ENCODE data around the gene RXFP3.
"Not testable (repeated sequence)": the region's sequence is repeated elsewhere in the genome, so short reads cannot be mapped to it uniquely, and the experiment has no call there.

RXFP3 gene, protein sequence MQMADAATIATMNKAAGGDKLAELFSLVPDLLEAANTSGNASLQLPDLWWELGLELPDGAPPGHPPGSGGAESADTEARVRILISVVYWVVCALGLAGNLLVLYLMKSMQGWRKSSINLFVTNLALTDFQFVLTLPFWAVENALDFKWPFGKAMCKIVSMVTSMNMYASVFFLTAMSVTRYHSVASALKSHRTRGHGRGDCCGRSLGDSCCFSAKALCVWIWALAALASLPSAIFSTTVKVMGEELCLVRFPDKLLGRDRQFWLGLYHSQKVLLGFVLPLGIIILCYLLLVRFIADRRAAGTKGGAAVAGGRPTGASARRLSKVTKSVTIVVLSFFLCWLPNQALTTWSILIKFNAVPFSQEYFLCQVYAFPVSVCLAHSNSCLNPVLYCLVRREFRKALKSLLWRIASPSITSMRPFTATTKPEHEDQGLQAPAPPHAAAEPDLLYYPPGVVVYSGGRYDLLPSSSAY

DNA sequence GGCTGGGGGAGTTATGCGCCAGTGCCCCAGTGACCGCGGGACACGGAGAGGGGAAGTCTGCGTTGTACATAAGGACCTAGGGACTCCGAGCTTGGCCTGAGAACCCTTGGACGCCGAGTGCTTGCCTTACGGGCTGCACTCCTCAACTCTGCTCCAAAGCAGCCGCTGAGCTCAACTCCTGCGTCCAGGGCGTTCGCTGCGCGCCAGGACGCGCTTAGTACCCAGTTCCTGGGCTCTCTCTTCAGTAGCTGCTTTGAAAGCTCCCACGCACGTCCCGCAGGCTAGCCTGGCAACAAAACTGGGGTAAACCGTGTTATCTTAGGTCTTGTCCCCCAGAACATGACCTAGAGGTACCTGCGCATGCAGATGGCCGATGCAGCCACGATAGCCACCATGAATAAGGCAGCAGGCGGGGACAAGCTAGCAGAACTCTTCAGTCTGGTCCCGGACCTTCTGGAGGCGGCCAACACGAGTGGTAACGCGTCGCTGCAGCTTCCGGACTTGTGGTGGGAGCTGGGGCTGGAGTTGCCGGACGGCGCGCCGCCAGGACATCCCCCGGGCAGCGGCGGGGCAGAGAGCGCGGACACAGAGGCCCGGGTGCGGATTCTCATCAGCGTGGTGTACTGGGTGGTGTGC is at the start of gene RXFP3:
TSS of gene RXFP3 (plus strand) at position 6 of the 636 bp plus-strand sequence. CDS start at position 361, 355 bp downstream.
- DNase-seq: no peak

DNA sequence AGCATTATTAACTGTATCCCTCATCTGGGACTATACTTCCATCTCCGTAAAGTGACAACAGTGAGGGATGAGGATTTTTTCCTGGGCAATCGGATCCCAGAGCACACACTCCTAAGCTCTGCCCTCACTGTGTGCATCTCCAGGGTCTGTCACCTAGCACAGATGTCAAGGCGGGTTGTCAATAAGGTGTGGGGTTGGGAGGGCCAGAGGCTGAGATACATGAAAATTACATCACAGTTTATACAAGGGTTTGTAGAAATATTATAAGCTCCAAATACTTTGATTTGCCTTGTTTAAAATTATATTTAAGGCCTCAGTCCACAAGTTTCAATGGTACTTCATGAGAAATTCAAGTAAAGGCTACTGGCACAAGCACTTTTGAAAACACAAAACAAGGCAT is 48.9 kb upstream of the RXFP3 start:
- no peak for DNase-seq
- TF ChIP-seq POLR2A (IDR thresholded peaks at IDR 0.05; ENCODE audit: low read length) (no peak), GATA1 (IDR thresholded peaks at IDR 0.05; ENCODE audit: low read depth, low read length) (no peak)

More for the DNA sequence above, at the start of gene RXFP3:
- no peak for TF ChIP-seq POLR2A (IDR thresholded peaks at IDR 0.05; ENCODE audit: low read length)
- no peak for TF ChIP-seq GATA1 (IDR thresholded peaks at IDR 0.05; ENCODE audit: low read depth, low read length)

DNA sequence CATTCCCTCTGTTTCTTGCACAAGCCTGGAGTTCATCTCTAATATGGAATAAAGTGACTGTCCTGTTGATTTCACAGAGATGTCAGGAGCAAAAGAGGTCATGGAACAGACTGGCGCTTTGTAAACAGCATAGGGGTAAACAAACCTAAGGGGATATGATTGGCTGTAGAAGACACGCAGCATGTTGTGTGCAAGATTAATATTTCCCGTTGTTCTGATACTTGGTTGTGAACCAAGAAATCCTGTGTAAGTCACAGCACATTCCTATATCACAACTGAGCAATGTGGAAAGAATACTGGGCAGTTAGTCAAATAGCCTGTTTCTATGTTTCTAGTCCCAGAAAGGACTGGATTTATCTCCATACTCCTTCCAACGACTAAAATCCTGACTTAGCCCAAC is 47.6 kb upstream of the RXFP3 start:
- TF ChIP-seq POLR2A (IDR thresholded peaks at IDR 0.05; ENCODE audit: low read length) (no peak), GATA1 (IDR thresholded peaks at IDR 0.05; ENCODE audit: low read depth, low read length) (no peak)
- no peak for DNase-seq

DNA sequence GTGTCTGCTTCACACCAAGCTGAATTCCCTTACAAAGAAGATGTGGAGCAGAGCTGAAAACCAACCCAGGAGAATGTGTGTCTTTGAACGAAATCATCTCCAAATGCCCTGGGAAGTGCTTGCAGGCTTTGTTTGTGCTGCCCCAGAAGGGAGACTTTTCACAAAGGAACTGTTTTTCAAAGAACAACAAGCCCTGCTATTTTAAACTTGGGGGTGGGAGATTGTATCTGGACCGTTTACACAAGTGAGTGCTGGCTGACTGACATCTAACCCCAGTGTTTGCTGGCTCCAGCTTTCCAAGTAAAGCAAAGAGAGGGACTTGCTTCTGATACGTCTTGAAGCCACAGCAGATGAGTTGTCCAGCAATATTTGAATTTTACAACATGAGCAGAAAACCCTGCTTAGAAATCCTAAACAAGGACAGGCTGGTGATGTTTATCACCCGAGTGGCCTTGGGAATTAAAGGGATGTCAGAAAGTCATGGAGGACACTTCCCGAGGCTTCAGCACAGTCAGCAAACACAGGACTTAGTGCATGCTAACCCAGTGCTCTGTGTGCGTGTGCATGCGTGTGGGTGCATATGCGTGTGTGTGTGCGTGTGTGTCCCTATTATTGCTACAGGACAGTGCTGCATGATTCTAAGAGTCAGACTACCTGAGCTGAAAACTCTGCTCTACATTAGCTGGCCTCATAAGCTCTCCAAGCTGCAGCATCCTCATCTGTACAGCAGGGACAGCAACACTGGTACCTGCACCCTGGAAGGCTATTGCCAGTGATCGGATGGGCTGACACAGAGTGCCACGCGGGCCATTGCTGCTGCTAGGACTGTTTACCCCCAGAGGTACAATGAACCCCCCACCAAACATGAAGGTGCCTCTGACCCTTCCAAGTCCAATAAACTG is 45.8 kb upstream of the RXFP3 start:
- DNase-seq: no peak
- TF ChIP-seq GATA1 (IDR thresholded peaks at IDR 0.05; ENCODE audit: low read depth, low read length) (no peak), POLR2A (IDR thresholded peaks at IDR 0.05; ENCODE audit: low read length) (no peak)

DNA sequence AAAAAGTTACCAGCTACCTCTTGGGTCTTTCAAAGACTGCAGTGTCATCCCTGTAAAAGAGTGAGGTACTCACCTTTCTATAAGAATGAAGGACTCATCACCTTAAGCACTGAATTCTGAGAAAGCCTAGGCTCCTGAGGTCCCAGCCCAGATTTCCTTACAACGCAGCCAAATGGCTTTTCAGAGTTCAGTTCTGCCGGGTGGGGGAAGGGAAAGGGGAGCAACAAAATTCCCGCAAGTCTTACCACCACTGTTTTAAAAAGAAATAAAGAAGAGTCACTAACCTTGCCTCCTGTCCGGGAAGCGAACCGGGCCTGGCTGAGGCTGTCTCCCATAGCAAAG is 44.8 kb upstream of the RXFP3 start:
- DNase-seq: no peak
- TF ChIP-seq GATA1 (IDR thresholded peaks at IDR 0.05; ENCODE audit: low read depth, low read length) (no peak), POLR2A (IDR thresholded peaks at IDR 0.05; ENCODE audit: low read length) (no peak)

DNA sequence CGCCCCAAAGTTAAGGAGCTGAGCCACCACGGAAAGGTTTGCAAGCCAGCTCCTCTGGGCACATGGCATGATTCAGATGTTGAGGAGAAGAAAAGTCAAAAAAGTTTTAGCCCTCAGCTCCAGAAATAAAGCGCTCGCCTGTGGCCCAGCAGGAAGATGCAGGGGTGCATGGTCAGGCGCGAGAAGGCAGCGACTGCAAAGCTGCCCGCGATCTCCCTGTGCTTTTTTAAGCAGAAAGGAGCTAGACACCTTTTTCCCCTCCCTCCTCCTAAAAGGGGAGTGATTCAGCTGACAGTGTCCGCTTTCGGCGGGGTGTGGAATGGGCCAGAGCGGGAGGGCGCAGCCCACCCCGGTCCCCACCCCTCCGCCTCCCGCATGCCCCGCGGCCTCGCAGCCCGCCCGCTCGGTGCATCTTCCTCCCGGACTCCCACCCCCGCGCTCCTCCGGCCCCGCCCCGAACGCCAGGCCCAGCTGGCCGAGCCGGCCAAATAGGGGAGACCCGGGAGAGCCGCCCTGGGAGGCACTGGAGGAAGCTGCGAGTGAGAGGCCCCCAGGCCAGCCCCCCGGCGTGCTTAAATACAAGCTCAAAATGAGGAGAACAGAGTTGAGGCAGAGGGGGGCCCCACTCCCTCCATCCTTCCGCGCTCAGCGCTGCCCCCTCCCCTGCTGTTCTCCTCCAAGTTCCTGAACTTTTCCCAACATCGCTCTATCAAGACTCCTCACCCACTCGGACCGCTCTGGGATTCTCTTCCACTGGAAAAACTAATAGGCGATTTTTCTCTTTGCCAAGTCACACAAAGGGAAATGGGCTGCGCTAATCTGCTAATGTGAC is 44.2 kb upstream of the RXFP3 start, which contains the start of gene ADAMTS12:
TSS of gene ADAMTS12 (minus strand) at position 203 of the 832 bp plus-strand sequence. CDS start at position 69, 134 bp downstream.
- DNase-seq: no peak
- TF ChIP-seq GATA1 (IDR thresholded peaks at IDR 0.05; ENCODE audit: low read depth, low read length): no peak
- TF ChIP-seq POLR2A (IDR thresholded peaks at IDR 0.05; ENCODE audit: low read length): no peak

DNA sequence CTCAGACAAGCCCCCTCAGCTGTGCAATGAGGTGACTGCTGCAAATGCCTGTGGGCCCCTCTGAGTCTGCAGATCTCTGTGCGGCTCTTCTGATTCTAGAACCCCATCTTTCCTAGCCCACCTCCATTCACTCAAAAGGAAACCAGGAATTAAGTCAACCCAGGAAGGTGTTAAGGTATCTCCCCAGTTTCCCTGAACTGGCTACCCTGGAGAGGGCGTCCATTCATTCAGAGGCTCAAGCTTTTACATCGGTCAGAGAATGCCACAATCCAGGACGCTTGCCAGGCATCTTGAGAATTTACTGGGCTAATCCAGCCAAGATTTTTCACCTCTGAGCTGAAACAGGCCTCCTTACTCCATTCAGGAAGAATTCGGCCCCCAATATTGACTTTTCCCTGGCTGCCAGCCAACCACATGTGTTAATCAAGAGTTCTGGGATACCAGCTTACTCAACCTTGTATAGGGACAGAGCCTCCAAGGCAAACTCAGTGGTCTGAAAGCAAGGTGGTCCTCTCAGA is 43.5 kb upstream of the RXFP3 start:
- TF ChIP-seq GATA1 (IDR thresholded peaks at IDR 0.05; ENCODE audit: low read depth, low read length) (no peak), POLR2A (IDR thresholded peaks at IDR 0.05; ENCODE audit: low read length) (no peak)

DNA sequence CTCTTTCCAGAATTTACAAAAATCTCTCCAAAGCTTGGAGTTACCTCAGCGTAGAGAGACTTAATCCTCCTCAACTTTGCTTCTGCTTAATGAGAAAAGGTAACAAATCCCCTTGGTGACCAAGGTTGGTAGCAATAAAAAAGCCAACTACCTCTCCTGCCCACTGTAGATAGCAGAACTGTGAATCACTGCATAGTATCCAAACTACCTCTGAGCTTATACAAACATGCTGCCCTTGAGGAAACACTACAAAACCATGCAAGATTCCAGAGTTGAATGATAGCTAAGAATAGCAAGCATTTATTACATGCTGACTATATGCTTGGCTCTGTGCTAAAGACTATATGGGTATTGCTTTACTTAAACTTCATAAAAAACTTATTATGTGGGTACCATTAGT is 41.6 kb upstream of the RXFP3 start:
- no peak for TF ChIP-seq POLR2A (IDR thresholded peaks at IDR 0.05; ENCODE audit: low read length)
- DNase-seq: no peak

More for the DNA sequence above, 43.5 kb upstream of the RXFP3 start:
- no peak for DNase-seq

DNA sequence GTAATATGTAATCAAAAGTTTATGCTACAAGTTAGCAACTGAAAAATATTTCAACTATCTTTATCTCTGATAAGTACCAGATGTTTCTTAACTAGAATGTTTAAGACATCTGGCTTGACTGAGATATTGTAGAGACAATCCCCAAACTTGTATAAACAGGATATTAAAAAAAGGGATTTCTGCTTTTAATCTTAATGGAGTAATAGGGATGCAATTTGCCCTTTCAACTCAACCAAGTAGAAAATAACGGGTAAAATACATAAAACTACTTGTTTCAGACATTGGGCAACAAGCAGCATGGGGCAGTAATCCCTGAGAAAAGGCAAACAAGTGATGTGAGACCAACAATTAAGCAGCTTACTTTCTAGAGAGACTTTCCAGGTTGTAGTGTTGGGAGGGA is 35.0 kb upstream of the RXFP3 start:
- TF ChIP-seq POLR2A (IDR thresholded peaks at IDR 0.05; ENCODE audit: low read length) (no peak), GATA1 (IDR thresholded peaks at IDR 0.05; ENCODE audit: low read depth, low read length) (no peak)
- no peak for DNase-seq

DNA sequence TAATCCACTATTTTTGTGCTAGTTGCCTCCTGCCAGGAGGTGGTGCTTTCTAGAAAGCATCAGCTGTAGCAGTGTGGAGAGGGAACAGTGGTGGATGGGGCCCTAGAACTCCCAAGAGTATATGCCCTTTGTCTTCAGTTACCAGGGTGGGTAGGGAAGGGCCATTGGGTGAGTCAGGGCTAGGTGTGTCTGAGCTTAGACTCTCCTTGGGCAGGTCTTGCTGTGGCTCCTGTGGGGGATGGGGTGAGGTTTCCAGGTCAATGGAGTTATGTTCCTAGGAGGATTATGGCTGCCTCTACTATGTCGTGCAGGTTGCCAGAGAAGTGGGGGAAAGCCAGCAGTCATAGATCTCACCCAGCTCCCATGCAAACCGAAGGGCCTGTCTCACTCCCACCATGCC is 33.1 kb upstream of the RXFP3 start:
- TF ChIP-seq GATA1 (IDR thresholded peaks at IDR 0.05; ENCODE audit: low read depth, low read length): no peak
- no peak for TF ChIP-seq POLR2A (IDR thresholded peaks at IDR 0.05; ENCODE audit: low read length)
- DNase-seq: no peak

DNA sequence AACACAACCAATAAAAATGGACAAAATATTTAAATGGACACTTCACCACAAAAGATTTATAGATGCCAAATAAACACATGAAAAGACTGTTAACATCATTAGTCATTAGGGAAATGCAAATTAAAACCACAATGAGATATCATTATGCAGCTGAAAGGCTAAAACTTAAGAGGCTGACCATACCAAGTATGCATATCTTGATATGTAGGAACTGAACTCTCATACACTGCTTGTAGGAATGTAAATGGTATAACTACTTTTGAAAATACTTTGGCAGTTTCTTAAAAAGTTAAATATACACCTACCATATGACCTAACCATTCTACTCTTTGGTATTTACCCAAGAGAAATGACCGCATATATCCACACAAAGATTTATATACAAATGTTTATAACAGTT is 30.8 kb upstream of the RXFP3 start:
- no peak for TF ChIP-seq POLR2A (IDR thresholded peaks at IDR 0.05; ENCODE audit: low read length)
- TF ChIP-seq GATA1 (IDR thresholded peaks at IDR 0.05; ENCODE audit: low read depth, low read length): no peak

DNA sequence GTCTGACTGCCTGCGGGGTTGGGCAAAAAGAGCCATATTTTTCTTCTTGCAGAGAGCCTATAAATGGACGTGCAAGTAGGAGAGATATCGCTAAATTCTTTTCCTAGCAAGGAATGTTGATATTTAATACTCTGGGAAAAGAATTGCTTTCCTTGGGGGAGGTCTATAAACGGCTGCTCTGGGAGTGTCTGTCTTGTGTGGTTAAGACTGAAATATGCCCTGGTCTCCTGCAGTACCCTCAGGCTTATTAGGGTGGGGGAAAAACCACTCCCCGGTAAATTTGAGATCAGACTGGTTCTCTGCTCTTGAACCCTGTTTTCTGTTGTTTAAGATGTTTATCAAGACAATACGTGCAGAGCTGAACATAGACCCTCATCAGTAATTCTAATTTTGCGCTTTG is 29.9 kb upstream of the RXFP3 start:
- peak in 1 of 2 experiments; percentile 2 for DNase-seq

More for the DNA sequence above, 30.8 kb upstream of the RXFP3 start:
- no peak for DNase-seq

DNA sequence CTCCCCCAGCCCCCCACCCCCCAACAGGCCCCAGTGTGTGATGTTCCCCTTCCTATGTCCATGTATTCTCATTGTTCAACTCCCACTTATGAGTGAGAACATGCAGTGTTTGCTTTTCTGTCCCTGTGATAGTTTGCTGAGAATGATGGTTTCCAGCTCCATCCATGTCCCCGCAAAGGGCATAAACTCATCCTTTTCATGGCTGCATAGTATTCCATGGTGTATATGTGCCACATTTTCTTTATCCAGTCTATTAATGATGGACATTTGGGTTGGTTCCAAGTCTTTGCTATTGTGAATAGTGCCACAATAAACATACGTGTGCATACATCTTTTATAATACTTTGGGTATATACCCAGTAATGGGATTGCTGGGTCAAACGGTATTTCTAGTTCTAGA is 21.3 kb upstream of the RXFP3 start:
- DNase-seq: not testable (repeated sequence)
